HG03520 (cell line): ENCODE measurements around the gene CPE.
"Not testable (repeated sequence)": the region's sequence is repeated elsewhere in the genome, so short reads cannot be mapped to it uniquely, and the experiment has no call there.

Source experiments
- ATAC-seq: cut with Tn5 transposase; IDR thresholded peaks from one replicate; pipeline ENCODE4 v1.9.1; 2021; ENCODE audit warnings: mild to moderate bottlenecking, moderate library complexity; ENCODE audit not compliant: unreplicated experiment

CPE gene

DNA sequence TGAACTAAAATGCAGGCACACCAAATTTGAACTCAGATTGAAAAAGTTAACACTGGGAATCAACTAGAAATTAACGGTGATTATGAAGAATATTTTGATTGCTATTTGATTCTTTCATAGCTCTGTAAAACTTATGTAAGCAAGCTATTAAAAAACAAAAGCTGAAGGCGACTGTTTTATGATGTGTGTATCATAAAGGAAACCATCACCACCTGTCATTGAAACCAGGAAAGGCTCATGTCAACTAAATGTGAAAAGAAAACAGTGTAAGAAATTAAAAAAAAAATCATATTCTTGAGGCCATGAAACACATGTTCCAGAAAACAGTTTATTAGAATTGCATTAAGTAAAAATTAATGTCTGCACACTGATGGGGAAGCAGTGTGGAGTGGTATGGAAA lies 24.2 kb downstream of the CPE start:
- ATAC-seq = no peak

DNA sequence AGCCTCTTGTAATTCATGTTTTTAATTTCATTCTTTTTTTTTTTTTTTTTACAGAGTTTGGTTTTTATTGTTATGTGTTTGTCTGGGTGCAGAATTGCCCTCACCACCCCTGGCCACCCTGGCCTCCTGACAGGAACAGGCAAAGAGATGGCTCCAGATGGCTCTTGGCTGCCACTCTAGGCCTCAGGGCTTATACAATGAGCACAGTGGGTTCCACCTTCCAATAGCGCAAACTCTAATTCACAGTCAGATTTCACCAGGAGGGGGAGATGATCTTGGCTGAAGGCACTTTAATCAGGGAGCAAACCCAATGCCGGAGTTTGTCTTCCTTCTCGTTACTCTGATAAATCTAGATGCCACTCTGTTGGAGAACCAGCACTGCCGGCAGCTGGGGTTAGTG lies 24.8 kb downstream of the CPE start:
- no peak for ATAC-seq

DNA sequence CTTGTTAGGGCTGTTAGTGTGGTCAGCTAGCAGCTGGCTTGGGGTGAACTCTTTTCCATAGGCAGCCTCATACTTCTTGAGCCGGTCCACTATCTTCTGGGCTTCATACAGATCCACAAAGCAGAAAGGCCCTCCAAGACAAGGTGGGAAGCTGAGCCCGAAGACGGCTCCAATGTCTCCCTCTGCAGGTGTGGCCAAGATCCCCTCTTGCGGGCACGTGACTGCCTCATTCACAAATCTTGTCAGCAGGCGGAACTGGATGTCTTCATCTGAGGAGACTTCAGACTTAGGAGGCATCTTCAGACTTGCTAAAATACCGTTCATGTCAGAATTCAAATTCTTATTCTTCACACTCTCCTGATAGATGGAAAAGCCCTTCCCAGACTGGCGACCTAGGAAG lies 25.3 kb downstream of the CPE start:
- ATAC-seq = no peak

DNA sequence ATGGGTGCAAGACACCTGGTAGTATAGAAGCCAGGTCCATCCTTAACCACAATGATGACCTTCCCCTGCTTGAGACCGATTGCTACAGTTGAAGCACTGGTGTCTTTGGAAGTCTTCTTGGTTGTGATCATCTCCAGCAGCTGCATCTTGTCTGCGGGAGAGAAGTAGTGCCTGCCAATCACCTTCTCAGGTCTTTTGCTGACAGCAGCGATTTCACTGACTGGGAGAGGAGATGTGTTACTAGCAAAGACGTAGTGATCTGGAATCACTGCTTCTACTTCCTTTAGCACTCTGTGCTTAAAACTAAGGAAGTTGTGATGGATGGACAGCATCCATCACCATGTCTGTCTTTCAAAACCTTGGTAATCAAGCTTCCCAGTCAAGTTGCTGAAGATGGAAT lies 25.9 kb downstream of the CPE start:
- ATAC-seq = no peak

DNA sequence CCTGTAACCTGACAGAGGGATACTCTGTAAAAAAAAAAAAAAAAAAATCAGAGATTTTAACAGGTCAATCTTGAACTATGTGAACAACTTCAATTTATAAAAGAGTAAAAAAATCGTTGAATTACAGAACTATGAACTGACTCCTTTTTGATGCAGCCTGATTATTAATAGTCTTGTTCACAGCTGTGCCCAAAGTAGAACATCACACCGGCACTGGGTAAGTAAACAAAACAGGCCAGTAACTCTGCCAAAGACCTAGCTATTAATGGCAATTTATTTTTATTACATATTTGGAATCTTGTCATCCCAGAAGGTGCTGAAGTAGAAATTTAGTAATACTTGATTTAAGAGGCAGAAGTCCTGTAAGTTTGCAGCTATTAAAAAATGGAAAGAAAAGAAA lies 31.4 kb downstream of the CPE start:
- no peak for ATAC-seq

DNA sequence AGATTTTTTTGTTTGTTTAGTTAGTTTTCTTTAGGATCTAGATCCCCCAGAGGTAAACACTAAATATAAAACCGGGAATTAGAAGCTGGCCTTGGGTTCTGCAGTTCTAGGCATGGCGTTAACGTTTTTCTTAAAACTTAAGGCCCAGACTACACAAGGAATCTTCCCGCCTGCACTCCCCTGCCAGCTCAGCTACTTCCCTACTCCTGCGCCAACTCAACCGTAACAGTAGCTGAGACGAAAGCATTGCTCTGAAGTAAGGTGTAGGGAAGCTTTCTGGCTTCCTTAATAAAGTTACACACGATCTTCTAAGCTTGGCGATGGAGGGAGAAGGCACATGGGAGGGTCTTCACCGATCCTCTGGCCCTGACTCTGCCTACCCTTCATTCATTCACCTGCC lies 37.1 kb downstream of the CPE start:
- no peak for ATAC-seq

DNA sequence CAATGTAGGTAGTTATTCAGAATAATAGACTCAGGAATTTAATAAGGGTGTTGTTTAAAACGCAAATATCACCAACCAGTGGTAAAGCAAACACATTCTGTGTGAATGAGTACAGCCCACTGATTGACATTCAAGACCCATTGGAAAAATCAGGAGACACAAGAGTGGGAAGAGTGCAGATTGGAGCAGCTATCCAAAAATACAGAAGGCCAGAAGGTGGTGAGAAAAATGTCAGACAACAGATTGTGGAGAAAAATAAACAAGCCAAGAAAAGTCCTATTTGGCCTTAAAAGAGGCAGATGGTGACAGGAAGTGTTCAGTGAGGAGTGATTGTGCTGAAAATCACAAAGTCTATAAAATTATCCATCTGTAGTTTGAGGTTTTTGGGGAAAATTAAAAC lies 39.3 kb downstream of the CPE start:
- no peak for ATAC-seq

DNA sequence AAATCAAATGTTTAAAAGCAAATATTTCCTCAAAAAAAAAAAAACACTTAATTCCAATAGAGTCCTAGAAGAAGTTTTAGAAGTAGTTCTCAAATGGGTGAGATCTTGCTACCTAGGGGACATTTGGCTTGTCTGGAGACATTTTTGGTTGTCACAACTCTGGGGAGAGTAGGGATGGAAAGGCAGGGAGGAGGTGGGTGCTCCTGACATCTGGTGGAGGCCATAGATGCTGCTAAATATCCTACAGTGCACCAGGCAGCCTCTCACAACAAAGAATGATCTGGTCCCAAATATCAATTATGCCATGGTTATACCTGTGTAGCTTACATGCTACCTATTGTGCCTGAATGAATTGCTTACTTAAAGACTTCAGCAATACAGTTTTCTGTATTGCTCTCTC lies 46.8 kb downstream of the CPE start:
- ATAC-seq = no peak

DNA sequence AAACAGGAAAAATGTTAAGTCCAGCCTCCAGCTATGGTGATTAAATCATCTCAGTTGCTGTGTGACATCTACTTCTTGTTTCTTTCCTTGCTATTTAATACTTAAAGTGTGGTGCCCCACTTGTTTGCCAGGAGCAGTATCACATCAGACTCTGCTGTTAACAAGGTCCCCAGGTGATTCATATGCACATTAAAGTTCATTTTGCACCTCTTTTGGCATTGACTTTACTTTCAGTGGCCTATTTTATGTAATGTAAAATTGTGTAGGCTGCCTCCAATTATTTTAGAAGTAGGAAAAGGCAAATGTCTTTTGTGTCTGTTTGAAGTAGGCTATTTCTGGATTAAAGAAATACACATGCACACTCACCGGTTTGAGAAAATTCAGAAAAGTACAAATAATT lies 47.5 kb downstream of the CPE start:
- ATAC-seq = no peak

DNA sequence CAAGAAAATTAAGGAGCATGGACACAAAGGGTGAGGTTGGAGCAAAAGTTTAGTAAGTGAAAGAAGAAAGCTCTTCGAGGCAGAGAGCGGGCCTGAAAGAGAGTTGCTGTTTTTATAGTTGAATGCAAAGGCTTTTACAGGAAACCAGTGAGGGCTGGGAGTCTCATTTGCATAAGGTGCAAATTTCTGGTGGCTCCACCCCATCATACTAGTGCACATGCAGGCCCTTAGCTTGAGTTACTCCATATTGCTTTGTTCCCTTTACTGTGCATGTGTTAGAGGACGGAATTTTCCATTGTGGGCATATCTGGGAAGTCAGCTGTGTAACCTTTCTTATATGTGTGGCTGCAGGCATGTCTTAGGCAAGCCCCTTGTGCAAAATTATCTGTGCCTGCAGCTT lies 48.0 kb downstream of the CPE start:
- ATAC-seq = no peak

DNA sequence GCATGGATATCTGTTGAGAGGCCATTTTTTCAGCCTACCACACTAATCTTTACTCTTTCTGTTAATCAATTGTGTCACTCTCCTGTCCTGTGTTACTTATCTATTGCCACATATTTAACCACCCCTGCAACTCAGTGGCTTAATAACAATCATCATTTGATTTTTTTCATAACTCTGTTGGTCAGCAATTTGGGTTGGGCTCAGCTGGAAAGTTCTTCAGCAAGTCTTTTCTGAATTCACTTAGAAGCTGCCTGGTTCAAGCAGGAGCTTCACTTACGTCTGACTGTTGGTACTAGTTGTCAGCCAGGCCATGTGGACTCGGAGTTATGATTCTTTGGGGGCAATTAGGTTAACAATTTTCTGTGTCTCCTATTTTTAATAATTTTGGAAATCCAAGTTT lies 50.1 kb downstream of the CPE start:
- no peak for ATAC-seq

DNA sequence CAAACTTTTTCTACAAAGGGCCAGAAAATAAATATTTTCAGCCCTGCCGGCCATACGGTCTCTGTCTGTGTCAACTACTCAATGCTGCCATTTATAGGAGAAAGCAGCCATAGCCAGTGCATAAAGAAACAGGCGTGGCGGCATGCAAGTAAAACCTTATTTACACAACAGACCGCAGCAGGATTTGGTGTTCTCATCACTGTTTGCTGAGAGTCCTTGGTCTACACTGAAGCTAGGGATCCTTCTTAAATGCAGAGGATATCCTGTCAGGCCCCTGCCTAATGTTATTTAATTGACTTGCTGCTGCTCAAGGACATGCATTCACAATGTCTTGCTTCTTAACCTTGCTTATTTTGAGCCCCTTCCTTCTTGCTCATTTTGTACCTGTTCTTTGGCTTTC lies 54.7 kb downstream of the CPE start:
- ATAC-seq = no peak

DNA sequence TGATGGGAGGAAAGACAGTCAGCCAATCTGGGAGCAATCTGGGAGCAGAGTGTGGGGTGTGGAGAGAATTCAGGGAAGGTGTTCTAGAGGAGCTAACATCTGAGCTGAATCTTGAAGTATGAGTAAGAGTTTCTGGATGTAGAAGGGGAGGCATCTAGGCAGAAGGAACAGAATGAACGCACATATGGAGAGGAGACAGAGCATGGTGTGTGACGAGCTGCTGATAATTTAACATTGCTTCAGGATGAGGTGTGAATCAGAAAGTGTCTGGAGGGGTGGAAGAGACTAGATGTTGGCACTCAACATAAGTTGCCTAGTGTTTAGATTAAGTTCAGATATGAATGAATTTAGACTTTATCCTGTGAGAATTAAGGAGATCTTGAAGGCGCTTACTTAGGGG lies 58.9 kb downstream of the CPE start:
- no peak for ATAC-seq

DNA sequence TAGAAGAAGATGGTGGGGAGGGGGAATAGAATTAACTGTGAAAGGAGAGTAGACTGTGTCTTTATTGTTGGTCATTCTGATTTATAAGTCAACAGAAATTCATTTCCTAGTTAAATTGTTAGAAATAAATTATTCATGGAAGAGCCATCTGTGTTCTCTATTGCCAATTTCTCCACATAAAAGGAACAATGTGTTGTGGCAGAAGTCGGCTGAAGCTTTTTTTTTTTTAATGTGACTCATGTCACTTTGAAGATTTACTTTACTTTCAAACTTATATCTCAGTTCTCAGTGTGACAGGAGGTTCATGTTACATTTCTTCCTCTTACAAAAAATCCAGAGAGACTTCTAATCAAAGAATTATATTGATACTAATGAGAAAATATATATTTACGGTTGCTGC lies 60.5 kb downstream of the CPE start:
- ATAC-seq = no peak

DNA sequence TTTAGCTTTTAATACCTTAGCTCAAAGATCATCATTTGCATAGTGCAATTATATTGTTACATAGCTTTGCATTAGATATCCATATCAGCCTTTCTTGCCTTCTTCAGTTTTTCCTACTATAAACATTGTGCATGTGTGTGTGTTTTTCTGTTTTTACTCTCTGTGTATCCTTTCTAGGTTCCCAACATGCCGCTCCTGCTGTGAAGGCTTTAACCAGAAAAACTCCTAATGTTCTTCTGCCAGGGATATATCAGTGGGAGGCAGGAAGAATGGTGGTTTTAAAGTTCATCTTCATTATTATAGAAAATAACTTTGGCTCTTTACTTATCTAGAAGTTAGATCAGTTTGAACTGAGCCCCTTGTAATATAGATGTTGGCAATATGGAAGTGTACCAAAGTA lies 61.2 kb downstream of the CPE start:
- no peak for ATAC-seq

DNA sequence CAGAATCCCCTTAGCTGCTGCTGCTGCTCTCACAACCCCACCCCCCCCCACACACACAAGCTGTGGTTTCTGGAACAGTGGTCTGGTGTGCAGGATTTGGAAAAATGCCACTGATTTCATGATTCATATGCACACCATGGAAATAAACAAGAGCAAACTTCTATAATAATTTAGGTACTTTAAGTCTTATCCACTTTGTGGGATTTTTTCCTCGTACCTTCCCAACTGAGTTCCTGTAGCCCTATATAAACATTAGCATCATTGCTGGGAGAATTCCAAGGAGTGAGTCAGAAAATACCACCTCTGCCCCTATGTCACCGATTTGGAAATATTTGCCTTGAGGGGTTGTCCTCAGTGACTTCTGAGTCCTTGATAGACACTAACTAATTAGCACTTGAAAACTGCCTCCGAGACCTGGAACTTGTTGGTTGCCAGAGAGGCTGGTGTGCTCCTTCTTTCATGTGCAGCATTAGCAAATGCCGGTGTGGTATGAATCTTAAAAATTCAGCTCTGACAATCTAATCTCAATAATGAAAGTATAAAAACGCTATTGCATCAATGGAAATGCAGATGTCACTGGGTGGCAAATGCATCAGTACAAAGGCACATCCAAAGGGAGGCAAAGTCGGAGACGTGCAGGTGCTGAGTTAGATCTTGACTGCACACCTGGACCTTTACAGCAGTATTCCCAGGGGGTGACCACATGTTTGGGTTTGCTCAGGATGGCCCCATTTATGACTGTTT lies 61.8 kb downstream of the CPE start:
- ATAC-seq = no peak

DNA sequence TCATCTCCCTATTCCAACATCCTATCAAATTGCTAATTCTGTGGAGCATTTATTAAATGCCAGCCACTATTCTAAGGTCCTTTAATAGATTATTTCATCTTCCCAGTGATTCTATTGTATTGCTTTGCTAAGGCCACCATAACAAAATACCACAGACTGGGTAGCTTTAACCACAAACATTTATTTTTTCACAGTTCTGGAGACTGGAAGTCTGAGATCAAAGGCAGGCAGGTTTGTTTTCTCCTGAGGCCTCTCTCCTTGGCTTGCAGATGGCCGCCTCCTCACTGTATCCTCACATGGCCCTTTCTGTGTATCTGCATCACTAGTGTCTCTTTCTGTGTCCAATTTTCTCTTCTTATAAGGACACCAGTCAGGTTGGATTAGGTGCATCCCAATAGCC lies 64.5 kb downstream of the CPE start:
- ATAC-seq = no peak

DNA sequence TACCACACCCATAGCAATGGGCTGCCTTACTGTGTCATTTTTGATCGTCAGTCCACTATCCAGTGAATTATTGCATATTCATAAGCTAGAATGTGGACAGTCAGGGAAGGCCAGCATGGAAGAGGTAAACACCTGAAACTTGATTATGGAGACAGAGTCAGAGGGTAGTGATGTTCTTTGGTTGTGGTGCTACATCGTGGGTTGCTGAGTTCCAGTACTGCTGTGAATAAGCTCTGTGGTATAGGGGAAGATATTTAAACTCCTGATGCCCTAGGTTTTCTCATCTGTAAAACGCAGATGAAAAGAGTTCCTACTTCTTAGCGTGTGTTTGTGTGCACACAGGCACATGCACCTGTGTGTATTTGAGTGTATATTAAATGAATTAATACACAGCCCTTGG lies 69.9 kb downstream of the CPE start:
- no peak for ATAC-seq

DNA sequence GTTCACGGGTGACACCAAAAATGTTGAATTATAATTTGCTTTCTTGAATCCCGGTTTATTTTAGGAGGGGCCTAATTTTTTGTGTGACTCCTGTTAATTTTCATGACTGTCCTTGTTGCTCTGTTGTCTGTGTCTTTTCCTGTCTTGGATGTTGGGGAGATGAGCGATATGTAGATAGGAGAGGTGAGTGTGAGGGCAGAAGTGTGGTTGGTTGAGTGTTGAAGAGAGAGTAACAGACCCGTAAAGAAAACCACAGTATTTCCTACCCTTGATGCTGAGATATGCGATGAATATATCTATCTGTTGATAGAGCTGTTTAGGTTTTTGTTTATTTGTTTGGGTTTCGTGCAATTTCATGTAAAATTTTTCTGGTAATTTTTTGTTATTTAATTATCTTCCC lies 70.5 kb downstream of the CPE start:
- no peak for ATAC-seq

DNA sequence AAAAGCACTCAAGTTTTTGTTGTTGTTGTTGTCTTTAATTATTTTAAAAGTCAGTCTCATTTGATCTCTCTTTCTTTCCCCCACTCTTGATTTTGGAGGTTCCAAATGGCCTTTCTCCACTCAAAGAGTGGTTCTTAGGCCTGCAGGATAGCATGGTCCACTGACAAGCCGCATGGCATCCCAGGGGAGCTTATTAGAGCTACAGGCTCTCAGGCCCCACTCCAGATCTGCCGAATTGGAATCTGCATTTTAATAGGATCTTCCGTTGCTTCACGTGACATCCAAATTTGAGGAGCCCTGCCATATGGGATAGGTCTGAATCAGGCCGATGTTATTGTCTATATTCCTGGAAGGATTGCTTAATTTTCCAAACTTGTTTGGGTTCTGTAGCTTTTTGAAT lies 72.1 kb downstream of the CPE start:
- ATAC-seq = no peak

DNA sequence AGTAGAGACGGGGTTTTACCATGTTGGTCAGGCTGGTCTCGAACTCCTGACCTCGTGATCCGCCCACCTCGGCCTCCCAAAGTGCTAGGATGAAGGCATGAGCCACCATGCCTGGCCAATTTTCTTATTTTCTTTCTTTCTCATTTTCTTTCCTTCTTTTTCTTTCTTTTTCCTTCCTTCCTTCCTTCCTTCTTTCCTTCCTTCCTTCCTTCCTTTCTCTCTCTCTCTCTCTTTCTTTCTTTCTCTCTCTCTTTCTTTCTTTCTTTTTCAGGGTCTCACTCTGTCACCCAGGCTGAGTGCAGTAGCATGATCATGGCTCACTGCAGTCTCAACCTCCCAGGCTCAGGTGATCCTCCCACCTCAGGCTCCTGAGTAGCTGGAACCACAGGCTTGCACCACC lies 74.3 kb downstream of the CPE start:
- not testable (repeated sequence) for ATAC-seq

DNA sequence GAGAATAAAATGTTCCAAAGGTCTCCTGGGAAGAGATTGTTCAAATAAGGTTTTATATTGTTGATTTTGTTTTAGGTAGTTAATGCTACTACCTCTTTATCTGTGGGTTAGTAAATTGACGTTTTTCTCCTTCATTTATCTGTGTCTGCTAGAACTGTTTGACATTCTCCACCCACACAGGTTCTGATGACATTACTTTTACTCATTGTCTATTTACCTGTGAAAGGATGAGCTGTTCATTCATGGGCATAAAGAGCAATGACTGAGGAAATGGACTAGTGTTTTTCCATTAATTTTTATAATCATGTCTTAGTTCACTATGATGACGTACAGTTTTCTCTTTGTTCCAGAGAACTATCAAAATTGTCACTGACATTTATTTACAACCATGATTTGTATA lies 75.6 kb downstream of the CPE start:
- ATAC-seq = no peak

DNA sequence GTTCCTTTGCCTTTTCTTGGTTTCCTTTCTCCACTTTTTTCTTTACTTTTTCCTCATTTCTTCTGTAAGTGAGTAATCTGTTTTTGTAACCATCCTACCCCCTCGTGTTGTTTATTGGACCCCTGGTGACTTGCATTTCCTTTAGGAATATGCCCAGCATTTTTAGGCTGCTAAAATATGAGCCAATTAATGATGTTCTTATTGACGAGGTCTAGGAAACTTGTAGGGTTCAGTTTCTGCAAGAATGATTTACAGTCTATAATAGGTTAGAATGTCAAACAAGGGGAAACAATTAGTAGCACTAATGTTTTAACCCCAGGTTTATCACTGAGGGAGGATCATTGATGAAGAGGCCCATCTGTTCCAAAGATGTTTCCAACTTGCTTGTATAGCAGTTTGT lies 79.0 kb downstream of the CPE start:
- no peak for ATAC-seq

DNA sequence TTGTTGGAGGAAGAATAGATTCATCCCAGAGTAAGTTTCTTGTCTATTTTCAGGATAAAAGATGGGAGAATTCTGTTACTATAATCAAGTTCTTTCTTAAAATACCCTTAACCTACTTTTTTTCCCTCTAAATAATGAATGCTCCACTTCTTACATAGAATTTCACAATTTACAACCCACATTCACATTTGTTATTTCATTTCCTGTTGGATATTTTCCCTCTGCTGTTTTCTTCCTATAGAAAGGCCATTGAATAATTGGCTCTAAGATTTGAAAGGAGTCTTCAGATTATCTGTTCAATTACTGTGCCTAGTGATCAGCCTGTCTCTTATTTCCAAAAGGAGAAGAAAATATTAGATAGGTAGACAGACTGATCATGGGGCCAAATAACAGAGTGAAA lies 79.7 kb downstream of the CPE start:
- no peak for ATAC-seq
